GM21737 (cell line): Measurements from ENCODE around the gene MYL3.

Source experiments
- ATAC-seq: cut with Tn5 transposase; IDR thresholded peaks from one replicate; pipeline ENCODE4 v1.9.1; 2021; ENCODE audit warnings: mild to moderate bottlenecking, moderate library complexity; ENCODE audit not compliant: unreplicated experiment

The MYL3 gene

DNA sequence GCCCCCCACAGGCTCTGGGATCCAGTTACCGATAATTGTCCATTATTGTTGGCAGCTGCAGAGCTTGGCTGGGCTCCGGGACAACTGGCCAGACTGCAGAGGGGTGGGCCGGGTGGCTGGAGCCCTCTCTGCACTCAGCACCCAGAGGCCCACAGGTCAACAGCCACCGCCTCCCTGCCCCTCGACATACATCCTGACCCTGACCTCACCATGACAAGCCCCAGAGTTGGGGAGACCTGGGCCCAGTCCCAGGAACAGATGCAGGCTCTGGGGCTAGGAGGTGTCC is 36.7 kb upstream of the MYL3 start:
- no peak for ATAC-seq

DNA sequence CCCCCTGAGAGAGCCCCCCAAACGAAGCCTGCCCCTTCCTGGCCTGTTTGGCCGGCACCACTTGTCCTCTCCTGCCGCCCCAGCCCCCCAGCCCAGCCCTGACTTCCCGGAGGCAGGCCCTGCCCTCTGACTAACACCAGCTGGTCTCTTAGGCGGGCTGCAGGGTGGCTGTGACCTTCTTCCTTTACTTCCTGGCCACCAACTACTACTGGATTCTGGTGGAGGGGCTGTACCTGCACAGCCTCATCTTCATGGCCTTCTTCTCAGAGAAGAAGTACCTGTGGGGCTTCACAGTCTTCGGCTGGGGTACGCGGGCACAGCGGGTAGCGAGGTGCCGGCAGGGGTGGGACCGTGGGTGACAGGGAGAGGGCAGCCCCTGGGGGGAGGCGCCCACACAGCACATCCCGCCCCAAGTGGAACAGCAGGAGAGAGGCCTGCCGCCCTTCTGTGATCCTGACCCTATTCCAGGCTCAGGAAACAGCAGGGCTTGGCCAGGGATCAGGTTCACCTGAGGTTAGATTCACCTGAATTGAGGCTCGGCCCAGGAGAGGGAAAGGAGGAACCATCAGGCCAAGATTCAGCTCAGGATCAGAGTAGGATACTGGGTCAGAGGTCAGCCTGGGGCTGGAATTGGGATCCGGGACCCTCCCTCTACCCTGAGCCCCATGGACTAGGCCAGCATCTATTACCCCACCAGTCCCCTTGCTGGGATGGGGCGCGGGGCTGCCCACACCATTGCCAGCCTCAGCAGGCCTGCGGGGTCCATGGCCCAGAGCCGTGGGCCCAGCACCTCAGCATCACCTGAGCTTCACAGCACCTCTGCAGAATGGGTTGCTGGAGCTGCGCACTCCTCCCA is 36.1 kb upstream of the MYL3 start:
- no peak for ATAC-seq

GRCh38 chr3:46898321-46899150 is 35.3 kb upstream of the MYL3 start:
- ATAC-seq: no peak

- ATAC-seq: no peak
These were observed 34.6 kb upstream of the MYL3 start for GRCh38 chr3:46897829-46898320.

- no peak for ATAC-seq
These were observed 33.8 kb upstream of the MYL3 start for GRCh38 chr3:46897031-46897430.

- ATAC-seq: no peak
These were observed 33.1 kb upstream of the MYL3 start for GRCh38 chr3:46896386-46896785.

GRCh38 chr3:46895761-46896160 is 32.5 kb upstream of the MYL3 start:
- ATAC-seq: no peak

- ATAC-seq: no peak
These were observed 32.0 kb upstream of the MYL3 start for GRCh38 chr3:46895204-46895660.

- no peak for ATAC-seq
These were observed 31.0 kb upstream of the MYL3 start for GRCh38 chr3:46894256-46894655.

DNA sequence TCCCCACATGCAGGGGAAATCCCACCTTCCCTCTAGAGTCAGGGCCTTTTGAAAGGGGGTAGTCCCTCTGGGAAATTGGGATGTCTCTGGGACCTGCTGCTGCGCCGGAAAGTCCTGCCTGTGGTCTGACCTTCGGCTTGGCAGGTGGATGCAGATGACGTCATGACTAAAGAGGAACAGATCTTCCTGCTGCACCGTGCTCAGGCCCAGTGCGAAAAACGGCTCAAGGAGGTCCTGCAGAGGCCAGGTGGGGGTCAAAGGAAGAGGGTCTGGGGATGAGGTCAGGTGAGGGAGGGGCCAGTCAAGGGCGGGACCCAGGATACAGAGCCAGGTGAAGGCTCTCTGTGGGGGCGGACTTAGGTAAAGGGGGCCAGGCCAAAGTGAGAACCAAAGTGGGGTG is 30.5 kb upstream of the MYL3 start:
- ATAC-seq: no peak

GRCh38 chr3:46893146-46893748 is 30.0 kb upstream of the MYL3 start:
- no peak for ATAC-seq

DNA sequence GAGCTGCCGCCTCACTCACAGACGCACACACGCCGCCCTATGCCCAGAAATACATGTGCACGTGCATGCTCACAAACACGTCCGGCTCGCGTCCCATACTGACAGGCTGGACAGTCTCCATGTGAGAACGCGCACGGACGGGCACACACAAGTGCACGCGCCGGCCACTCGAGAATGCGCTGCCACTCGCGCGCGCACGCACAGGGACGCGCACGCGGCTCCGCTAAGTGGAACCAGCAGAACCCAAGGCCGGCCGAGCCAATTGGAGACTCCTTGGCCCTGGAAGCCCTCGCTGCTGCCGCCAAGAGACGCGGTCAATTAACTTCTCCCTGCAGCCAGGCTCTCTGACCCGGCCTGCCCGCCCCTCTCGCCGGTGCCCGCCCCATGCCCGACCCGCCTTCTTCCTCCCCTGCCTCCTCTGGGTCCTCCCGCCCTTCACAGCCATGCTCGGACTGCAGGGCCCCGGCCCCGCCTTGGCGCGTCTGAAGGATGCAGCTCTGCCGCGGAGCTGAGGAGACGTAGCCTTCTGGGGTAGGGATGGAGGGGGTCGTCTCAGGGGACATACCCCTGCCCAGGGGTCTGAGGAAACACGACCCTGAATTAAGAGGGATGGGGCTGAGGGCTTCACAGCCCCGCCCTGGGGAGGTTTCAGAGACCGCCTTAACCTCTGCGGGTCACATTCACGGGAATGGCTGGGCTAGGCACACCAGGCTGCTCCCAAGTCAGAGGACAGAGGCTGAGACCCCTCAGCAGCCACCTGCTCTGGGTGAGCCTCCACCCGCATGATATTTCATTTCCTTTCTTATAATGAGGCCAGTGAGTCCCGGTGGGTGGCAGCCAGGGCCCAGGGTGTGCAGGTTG is 29.3 kb upstream of the MYL3 start:
- ATAC-seq: no peak

DNA sequence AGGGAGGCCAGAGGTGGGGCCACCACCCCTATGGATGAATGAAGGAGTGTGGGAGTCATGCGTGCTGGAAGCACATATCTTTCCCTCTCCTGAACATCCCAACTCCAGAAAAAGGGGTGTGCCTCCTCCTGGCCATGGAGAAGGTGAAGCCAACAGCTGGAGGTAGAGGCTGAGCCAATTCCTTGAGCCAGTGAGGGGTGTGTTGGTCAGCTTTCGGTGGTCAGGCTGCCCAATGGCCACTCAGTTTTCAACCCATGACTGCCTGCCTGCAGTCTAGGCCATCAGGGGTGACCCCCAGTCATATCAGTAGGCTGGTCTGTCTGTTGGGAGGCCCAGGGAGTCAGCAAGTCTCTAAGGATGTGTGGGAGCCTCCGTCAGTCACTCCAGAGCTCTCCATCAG is 27.9 kb upstream of the MYL3 start:
- no peak for ATAC-seq

- no peak for ATAC-seq
These were observed 26.9 kb upstream of the MYL3 start for GRCh38 chr3:46890132-46890531.

- ATAC-seq: no peak
These were observed 26.3 kb upstream of the MYL3 start for GRCh38 chr3:46889381-46890110.

GRCh38 chr3:46888705-46889104 is 25.5 kb upstream of the MYL3 start:
- ATAC-seq: no peak

DNA sequence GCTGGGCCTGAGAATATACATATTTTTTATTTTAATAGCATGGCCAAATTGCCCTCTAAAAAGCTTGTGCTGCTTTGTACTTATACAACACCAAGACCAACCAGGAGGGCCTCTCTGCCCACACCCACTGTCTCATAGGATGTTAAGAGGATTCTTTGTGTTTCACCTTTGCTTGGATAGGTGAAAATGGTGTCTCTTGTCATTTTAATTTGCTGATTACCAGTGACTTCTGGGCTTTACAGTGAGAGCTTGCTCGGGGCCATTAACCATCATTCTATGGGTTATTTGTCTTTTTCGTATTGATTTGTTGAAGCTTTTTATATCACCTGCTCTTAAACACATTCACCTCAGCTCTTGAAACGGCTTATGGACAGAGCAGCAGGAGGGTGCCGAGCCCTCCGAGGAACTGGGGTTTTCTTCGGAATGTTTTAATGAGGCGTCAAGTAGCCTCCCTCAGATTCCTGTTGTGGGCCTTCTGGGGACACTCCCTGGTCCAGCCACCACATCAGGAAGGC is 24.8 kb upstream of the MYL3 start:
- ATAC-seq: no peak

- ATAC-seq: no peak
These were observed 22.4 kb upstream of the MYL3 start for GRCh38 chr3:46885612-46886011.

- no peak for ATAC-seq
These were observed 21.7 kb upstream of the MYL3 start for GRCh38 chr3:46884929-46885328.

- no peak for ATAC-seq
These were observed 21.2 kb upstream of the MYL3 start for GRCh38 chr3:46884427-46884826.
